ENCODE data around the gene EXD1. TPM values are rescaled to one million over a fixed set of nuclear protein-coding genes. Genes with fewer than 3 reads are reported as not detected.

EXD1 gene
- polyA plus RNA-seq, 1 donor (not counting 4 experiments of a cell fraction or from before 2014, with no cell fraction given), result 0.16 TPM

GRCh38 chr15:41231422-41232226, 1.1 kb upstream of the EXD1 start:
- peaks cover 46% of the 10 kb centered on the region for H3K79me2 ChIP-seq (ENCODE audit: control insufficient read depth, insufficient read depth, low read length)
- peak overlapping the region; percentile 95 for H2AFZ ChIP-seq (ENCODE audit: control insufficient read depth, low read length)
- dilution Hi-C loops (cut with MboI; ENCODE audit: extremely low pct_ligation_motif_present, low sequenced_read_pairs), result no loop called here
- H3K9me3 ChIP-seq (ENCODE audit: control insufficient read depth, low read depth, low read length), result no peaks in the 10 kb centered on the region
- DNase-seq (ENCODE audit: low read depth, low spot score), result no peak
- H3K4me2 ChIP-seq (ENCODE audit: control insufficient read depth, extremely low read depth, insufficient read depth, low read depth, low read length), result peak overlapping the region; percentile 98
- H3K27me3 ChIP-seq (ENCODE audit: control insufficient read depth, extremely low read depth, insufficient read depth, low read length), result no peaks in the 10 kb centered on the region
- peaks cover 16% of the 10 kb centered on the region for H3K4me1 ChIP-seq (ENCODE audit: control insufficient read depth, extremely low read depth, insufficient read depth, low read length)
- H3K9me1 ChIP-seq (ENCODE audit: control insufficient read depth, extremely low read depth, insufficient read depth, low read length), result no peaks in the 10 kb centered on the region
- H3K36me3 ChIP-seq (ENCODE audit: control insufficient read depth in 2 of 2, extremely low read depth in 1 of 2, insufficient read depth in 2 of 2, low read length in 2 of 2), result peaks cover 0 to 3% of the 10 kb centered on the region in 2 experiments
- H3K9ac ChIP-seq (ENCODE audit: control insufficient read depth, extremely low read depth, insufficient read depth, low read length), result peak overlapping the region; percentile 97
- H3K4me3 ChIP-seq (ENCODE audit: control insufficient read depth in 2 of 3, extremely low read depth in 1 of 3, insufficient read depth in 2 of 3, low read depth in 1 of 3, low read length in 3 of 3), result peak overlapping the region; percentile 80 to 92 (median 85)
- no peak for FAIRE-seq
- TF ChIP-seq CTCF (optimal IDR thresholded peaks at IDR 0.05 in 1 of 3, IDR thresholded peaks at IDR 0.05 in 1 of 3, conservative IDR thresholded peaks at IDR 0.05 in 1 of 3; ENCODE audit: extremely low read depth in 1 of 3, insufficient read depth in 2 of 3, low read length in 3 of 3), result no peak
- no peak for TF ChIP-seq EZH2 (IDR thresholded peaks at IDR 0.05; ENCODE audit: low read length)
- H4K20me1 ChIP-seq (ENCODE audit: control insufficient read depth, extremely low read depth, insufficient read depth, low read length), result no peaks in the 10 kb centered on the region
- peak overlapping the region; percentile 95 for H3K27ac ChIP-seq (ENCODE audit: control insufficient read depth, insufficient read depth, low read length)

GRCh38 chr15:41230345-41230649, 260 bp downstream of the EXD1 start:
- Histone ChIP-seq H3K27ac (ENCODE audit: control insufficient read depth, insufficient read depth, low read length) (peak overlapping the region; percentile 95), H3K9me3 (ENCODE audit: control insufficient read depth, low read depth, low read length) (no peaks in the 10 kb centered on the region), H4K20me1 (ENCODE audit: control insufficient read depth, extremely low read depth, insufficient read depth, low read length) (no peaks in the 10 kb centered on the region), H3K79me2 (ENCODE audit: control insufficient read depth, insufficient read depth, low read length) (peaks cover 38% of the 10 kb centered on the region), H3K4me3 (ENCODE audit: control insufficient read depth in 2 of 3, extremely low read depth in 1 of 3, insufficient read depth in 2 of 3, low read depth in 1 of 3, low read length in 3 of 3) (peak overlapping the region; percentile 80 to 92 (median 85)), H3K9ac (ENCODE audit: control insufficient read depth, extremely low read depth, insufficient read depth, low read length) (peak overlapping the region; percentile 97), H3K27me3 (ENCODE audit: control insufficient read depth, extremely low read depth, insufficient read depth, low read length) (no peaks in the 10 kb centered on the region), H2AFZ (ENCODE audit: control insufficient read depth, low read length) (peak overlapping the region; percentile 95), H3K9me1 (ENCODE audit: control insufficient read depth, extremely low read depth, insufficient read depth, low read length) (no peaks in the 10 kb centered on the region), H3K36me3 (ENCODE audit: control insufficient read depth in 2 of 2, extremely low read depth in 1 of 2, insufficient read depth in 2 of 2, low read length in 2 of 2) (no peaks in the 10 kb centered on the region), H3K4me1 (ENCODE audit: control insufficient read depth, extremely low read depth, insufficient read depth, low read length) (peaks cover 16% of the 10 kb centered on the region), H3K4me2 (ENCODE audit: control insufficient read depth, extremely low read depth, insufficient read depth, low read depth, low read length) (peak overlapping the region; percentile 83)
- FAIRE-seq (no peak), DNase-seq (ENCODE audit: low read depth, low spot score) (no peak)
- TF ChIP-seq CTCF (optimal IDR thresholded peaks at IDR 0.05 in 1 of 3, IDR thresholded peaks at IDR 0.05 in 1 of 3, conservative IDR thresholded peaks at IDR 0.05 in 1 of 3; ENCODE audit: extremely low read depth in 1 of 3, insufficient read depth in 2 of 3, low read length in 3 of 3) (no peak), EZH2 (IDR thresholded peaks at IDR 0.05; ENCODE audit: low read length) (no peak)
- dilution Hi-C loops (cut with MboI; ENCODE audit: extremely low pct_ligation_motif_present, low sequenced_read_pairs), result no loop called here

Data from keratinocyte (primary cell).